Testis (tissue), 3 donors: Measurements from ENCODE around the gene STK33. TPM values are rescaled to one million over a fixed set of nuclear protein-coding genes. Genes with fewer than 3 reads are reported as not detected.

Experiments
- DNase-seq: peaks from one replicate; pipeline ENCODE4 v3.0.0-alpha.2; 2019
- H3K27ac ChIP-seq, 2 donors: fragments of 200-600 bp; sonication (generic); one replicate each; pipeline ENCODE4 v1.5.1; 2019
- H3K27me3 ChIP-seq: fragments of 200-600 bp; sonication (generic); one replicate; pipeline ENCODE4 v1.5.1; 2019
- H3K36me3 ChIP-seq: fragments of 200-600 bp; sonication (generic); one replicate; pipeline ENCODE4 v1.5.1; 2017; ENCODE audit warnings: low read depth; ENCODE audit errors: missing control alignments
- H3K4me1 ChIP-seq: fragments of 200-600 bp; sonication (generic); one replicate; pipeline ENCODE4 v1.5.1; 2019
- H3K4me3 ChIP-seq, 2 donors: fragments of 200-600 bp; sonication (generic); one replicate each; pipeline ENCODE4 v1.5.1; 2017 to 2019
- H3K9me3 ChIP-seq: fragments of 200-600 bp; sonication (generic); one replicate; pipeline ENCODE4 v1.5.1; 2017
- CTCF ChIP-seq, 3 experiments: fragments of 450-650 bp in 2 of 3; fragments of 200-600 bp in 1 of 3; sonication (generic) in 1 of 3; IDR thresholded peaks; one replicate each; pipeline ENCODE4 v1.5.1; 2016 to 2019; ENCODE audit warnings: antibody characterized with exemption in 3 of 3, mild to moderate bottlenecking in 2 of 3, moderate library complexity in 1 of 3
- POLR2A ChIP-seq: fragments of 450-650 bp; IDR thresholded peaks from one replicate; pipeline ENCODE4 v1.6.1; 2017; ENCODE audit warnings: antibody characterized with exemption, mild to moderate bottlenecking, moderate library complexity
- WGBS, 2 donors: methylation state at CpG; one replicate each; pipeline ENCODE4 v1.1.5; 2018; 5-methylcytosine and 5-hydroxymethylcytosine counted together
- intact Hi-C: fragments of 100-400 bp; cut with DNase I; formaldehyde crosslinking; loops from one replicate; pipeline ENCODE4 v1.15.1; 2023; ENCODE audit warnings: low total_unique reads
- polyA plus RNA-seq: library from polyadenylated mRNA; stranded (reverse); fragments of 350-450 nt; fragmentation: Illumina TruSeq; extraction: RNeasy Lipid Tissue Mini Kit (QIAGEN cat#74804); gene quantifications from one replicate; pipeline ENCODE4 v1.2.3, GENCODE V29; 2014; ENCODE audit warnings: low read depth, low replicate concordance; ENCODE audit not compliant: insufficient read depth
- total RNA-seq, 2 donors: library from RNA; depleted of rRNA; stranded (reverse); fragments of >200 nt; gene quantifications; one replicate each; pipeline ENCODE4 v1.2.3, GENCODE V29; 2016

The STK33 gene
- total and polyA plus RNA-seq, 3 donors from 2014 or later: 36.6 to 101 (median 49.9) TPM

DNA sequence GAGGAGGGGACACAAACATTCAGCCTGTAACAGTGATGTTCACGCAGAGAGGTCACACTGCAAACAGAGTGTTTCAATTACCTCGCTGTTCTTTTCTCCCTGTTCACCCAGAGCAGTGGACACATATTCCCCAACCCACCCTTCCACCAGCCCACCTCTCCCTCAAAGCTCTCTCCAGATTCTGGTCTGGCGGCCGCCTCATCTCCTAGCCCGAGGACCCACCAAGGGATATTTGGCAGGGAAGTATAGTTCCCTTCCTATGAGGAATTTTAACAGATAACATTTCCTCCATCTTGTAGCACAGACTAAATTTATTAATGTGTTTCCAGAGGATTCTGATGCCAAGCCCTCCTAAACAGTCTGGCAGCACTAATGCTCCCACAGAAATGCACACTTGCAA, 219.3 kb downstream of the STK33 start:
- Histone ChIP-seq H3K9me3 (no peaks in the 10 kb centered on the region), H3K4me1 (no peaks in the 10 kb centered on the region), H3K36me3 (no peaks in the 10 kb centered on the region), H3K4me3 (no peak overlapping the region), H3K27ac (no peak overlapping the region), H3K27me3 (no peaks in the 10 kb centered on the region)
- DNase-seq: no peak
- intact Hi-C loops: no loop called here
- WGBS, 2 donors: 89 to 93% methylated on average over 5 of the region's 5 CpGs
- TF ChIP-seq POLR2A (no peak), CTCF (IDR thresholded peaks at IDR 0.05) (no peak)

DNA sequence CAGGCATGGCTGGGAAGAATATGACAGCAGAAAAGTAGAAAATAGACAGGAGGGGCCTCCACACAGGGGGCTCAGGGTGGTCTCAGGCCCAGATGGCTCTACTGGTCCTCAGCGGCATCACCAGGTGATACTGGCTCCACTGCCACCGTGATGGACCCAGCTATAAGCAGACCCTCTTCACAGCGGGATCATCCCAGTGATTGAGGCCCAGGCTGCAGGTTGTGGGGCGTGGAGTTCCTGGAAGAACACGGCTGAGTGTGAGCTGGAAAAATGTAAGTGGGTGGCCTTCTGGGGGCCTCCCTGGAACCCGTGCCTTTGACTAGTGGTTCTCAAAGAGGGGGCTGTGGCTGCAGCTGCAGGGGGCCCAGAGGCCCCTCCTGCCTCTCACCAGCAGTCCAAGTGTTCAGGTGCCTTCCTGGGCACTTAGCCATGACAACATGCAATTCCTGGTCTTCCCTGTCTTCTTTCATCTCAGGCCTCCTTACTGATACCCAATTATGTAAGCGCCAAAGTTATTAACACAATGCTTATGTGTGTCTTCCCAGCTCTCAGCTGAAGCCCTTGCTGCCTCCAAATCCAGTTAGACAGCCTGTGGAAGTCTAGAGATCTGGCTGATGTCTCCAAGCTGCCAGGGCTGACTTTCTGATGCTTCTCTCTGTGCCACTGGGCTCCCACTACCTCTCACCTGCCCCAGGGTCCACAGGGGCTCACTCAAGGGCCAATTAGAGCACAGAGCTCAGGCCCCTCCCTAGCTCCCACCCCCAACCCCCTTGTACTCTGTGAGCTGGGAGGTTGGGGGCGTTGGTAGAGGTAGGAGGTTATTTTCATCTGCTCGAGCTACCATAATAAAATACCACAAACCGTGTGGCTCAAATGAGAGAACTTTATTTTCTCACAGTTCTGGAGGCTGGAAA, 220.3 kb downstream of the STK33 start:
- DNase-seq: no peak
- H3K9me3 ChIP-seq: no peaks in the 10 kb centered on the region
- no peaks in the 10 kb centered on the region for H3K36me3 ChIP-seq
- no peak for TF ChIP-seq CTCF (IDR thresholded peaks at IDR 0.05)
- no peak for TF ChIP-seq POLR2A
- H3K27ac ChIP-seq: no peak overlapping the region
- no peaks in the 10 kb centered on the region for H3K27me3 ChIP-seq
- intact Hi-C loops: no loop called here
- no peaks in the 10 kb centered on the region for H3K4me1 ChIP-seq
- H3K4me3 ChIP-seq: no peak overlapping the region
- 79 to 94% methylated on average over 10 of the region's 10 CpGs for WGBS, 2 donors

DNA sequence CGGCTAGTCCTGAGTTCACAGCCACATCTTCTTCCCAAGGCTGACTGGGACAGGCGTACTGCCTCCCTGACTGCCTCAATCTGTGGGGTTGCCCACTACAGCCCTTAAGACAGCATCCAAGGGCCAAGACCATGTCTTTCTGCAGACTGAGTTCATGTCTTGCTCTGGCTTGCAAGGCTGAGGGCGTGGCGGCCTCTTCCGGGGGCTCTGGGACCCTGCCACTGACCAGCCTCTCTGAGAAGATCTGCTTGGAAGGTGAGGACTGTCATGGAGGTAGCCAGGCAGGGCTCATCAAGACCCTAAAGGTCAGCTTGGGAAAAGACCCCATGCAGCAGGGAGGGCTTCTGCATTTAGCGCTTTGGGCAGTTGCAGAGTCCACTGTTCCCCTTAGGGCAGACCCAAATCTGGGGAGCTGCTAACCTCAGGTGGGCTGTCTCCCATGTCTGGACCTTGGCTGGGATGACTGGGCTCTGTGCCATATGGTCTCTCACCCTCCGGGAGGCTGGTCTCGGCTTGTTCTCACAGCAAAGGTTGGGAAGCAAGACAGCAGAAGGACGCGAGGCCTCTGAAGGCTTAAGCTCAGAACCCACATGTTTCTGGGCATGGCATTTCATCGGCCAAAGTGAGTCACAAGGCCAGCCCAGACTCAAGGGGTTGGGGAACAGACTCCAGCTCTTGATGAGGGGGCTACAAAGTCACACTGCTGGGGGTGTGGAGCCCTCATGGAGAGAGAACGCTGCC, 221.2 kb downstream of the STK33 start:
- Histone ChIP-seq H3K4me3 (no peak overlapping the region), H3K27me3 (no peaks in the 10 kb centered on the region), H3K36me3 (no peaks in the 10 kb centered on the region), H3K9me3 (no peaks in the 10 kb centered on the region), H3K4me1 (no peaks in the 10 kb centered on the region), H3K27ac (no peak overlapping the region)
- DNase-seq: no peak
- intact Hi-C loops: no loop called here
- no peak for TF ChIP-seq CTCF (IDR thresholded peaks at IDR 0.05)
- no peak for TF ChIP-seq POLR2A
- WGBS, 2 donors: 93 to 94% methylated on average over 9 to 12 of the region's 12 CpGs

- TF ChIP-seq POLR2A: no peak
- TF ChIP-seq CTCF (IDR thresholded peaks at IDR 0.05): no peak
- Histone ChIP-seq H3K4me1 (no peaks in the 10 kb centered on the region), H3K4me3 (no peak overlapping the region), H3K36me3 (no peaks in the 10 kb centered on the region), H3K27me3 (no peaks in the 10 kb centered on the region), H3K9me3 (no peaks in the 10 kb centered on the region), H3K27ac (no peak overlapping the region)
- no peak for DNase-seq
- 76 to 78% methylated on average over 1 of the region's 1 CpG for WGBS, 2 donors
- intact Hi-C loops: no loop called here
Observed at GRCh38 chr11:8371516-8371884, 222.5 kb downstream of the STK33 start.
